GM12878 (cell line): Measurements from ENCODE around the gene PPFIBP1. TPM values are rescaled to one million over a fixed set of nuclear protein-coding genes. Genes with fewer than 3 reads are reported as not detected.

Experiments used
- BACH1 ChIP-seq: fragments of 450-650 bp; IDR thresholded peaks from 2 replicates; pipeline ENCODE4 v1.6.1; 2017; ENCODE audit warnings: mild to moderate bottlenecking, borderline replicate concordance
- BHLHE40 ChIP-seq, 2 experiments: fragments of 450-650 bp in 1 of 2; IDR thresholded peaks; 2 replicates each; pipeline ENCODE4 v1.6.1; 2011 to 2017; ENCODE audit warnings: low read depth in 2 of 2, borderline replicate concordance in 1 of 2, improper control_type of control experiment in 1 of 2, low read length in 1 of 2, mild to moderate bottlenecking in 1 of 2
- EP300 ChIP-seq, 2 experiments: fragments of 150-350 bp in 1 of 2; IDR thresholded peaks; 2 replicates each; pipeline ENCODE4 v1.6.1; 2011 to 2012; ENCODE audit warnings: low read depth in 2 of 2, low read length in 2 of 2, borderline replicate concordance in 1 of 2, improper control_type of control experiment in 1 of 2, inconsistent platforms in 1 of 2; ENCODE audit not compliant: control insufficient read depth in 1 of 2
- JUND ChIP-seq: IDR thresholded peaks from 2 replicates; pipeline ENCODE4 v1.6.1; 2012; ENCODE audit warnings: low read depth, mild to moderate bottlenecking, low read length, improper control_type of control experiment, moderate library complexity
- NBN ChIP-seq: fragments of 450-650 bp; IDR thresholded peaks from 2 replicates; pipeline ENCODE4 v1.6.1; 2016
- PKNOX1 ChIP-seq: fragments of 450-650 bp; IDR thresholded peaks from 2 replicates; pipeline ENCODE4 v1.6.1; 2016; ENCODE audit warnings: mild to moderate bottlenecking
- POLR2AphosphoS2 ChIP-seq: IDR thresholded peaks from 2 replicates; pipeline ENCODE4 v1.6.1; 2011; ENCODE audit warnings: low read depth, mild to moderate bottlenecking, low read length, improper control_type of control experiment, moderate library complexity
- RAD51 ChIP-seq: fragments of 450-650 bp; IDR thresholded peaks from 2 replicates; pipeline ENCODE4 v1.6.1; 2016; ENCODE audit warnings: moderate library complexity, mild to moderate bottlenecking, inconsistent platforms
- TCF7 ChIP-seq: IDR thresholded peaks from 2 replicates; pipeline ENCODE4 v1.6.1; 2014; ENCODE audit warnings: antibody characterized with exemption, borderline replicate concordance
- ZBTB40 ChIP-seq: fragments of 450-650 bp; IDR thresholded peaks from 2 replicates; pipeline ENCODE4 v1.6.1; 2016; ENCODE audit warnings: mild to moderate bottlenecking, moderate library complexity, borderline replicate concordance
- polyA plus RNA-seq, 11 experiments: library from polyadenylated mRNA; depleted of rRNA in 4 of 11; unstranded in 6 of 11; stranded (reverse) in 5 of 11; fragments of >200 nt; fragmentation: Nextera tagmentation in 4 of 11; fragmentation: Illumina TruSeq in 1 of 11; extraction: Ambion mirVana in 4 of 11; extraction: Trizol in 1 of 11; gene quantifications; 1 replicate in 1 of 11; 2 replicates in 10 of 11; pipeline versions ENCODE4 v1.2.1 to v1.2.3, GENCODE V29; 2011 to 2016; ENCODE audit warnings: inconsistent platforms in 2 of 11, missing spikeins in 2 of 11, low read depth in 1 of 11
- total RNA-seq, 4 experiments: library from RNA; depleted of rRNA in 3 of 4; stranded (reverse); fragments of >200 nt in 3 of 4; fragmentation: Illumina TruSeq in 1 of 4; extraction: Trizol in 1 of 4; gene quantifications; 2 replicates each; pipeline versions ENCODE4 v1.2.1 to v1.2.3, GENCODE V29; 2013 to 2021

Gene PPFIBP1
- total and polyA plus RNA-seq, 10 of the 15 experiments (the other 5 are each of a cell fraction or from before 2014, with no cell fraction given), result 0.47 to 7.8 (median 3.6) TPM

- TF ChIP-seq ZBTB40, result no peak
- TF ChIP-seq NBN, result no peak
- TF ChIP-seq JUND, result no peak
- TF ChIP-seq EP300 (IDR thresholded peaks at IDR 0.05; ENCODE audit: borderline replicate concordance in 1 of 2, control insufficient read depth in 1 of 2, low read depth in 2 of 2, low read length in 2 of 2), result no peak
- no peak for TF ChIP-seq PKNOX1
- TF ChIP-seq TCF7, result no peak
- TF ChIP-seq BHLHE40 (IDR thresholded peaks at IDR 0.05; ENCODE audit: borderline replicate concordance in 1 of 2, low read depth in 2 of 2, low read length in 1 of 2), result no peak
- TF ChIP-seq RAD51, result no peak
- no peak for TF ChIP-seq POLR2AphosphoS2
- no peak for TF ChIP-seq BACH1
- TF ChIP-seq, all 136 proteins: peak for 0
These were observed 142.5 kb downstream of the PPFIBP1 start (continued) for GRCh38 chr12:27666510-27666909.
